GM23338 (cell line): Measurements from ENCODE around the gene CES2. TPM values are rescaled to one million over a fixed set of nuclear protein-coding genes. Genes with fewer than 3 reads are reported as not detected.

Experiments
- ATAC-seq: fragments of 200-7000 bp; cut with Tn5 transposase; 3 replicates; pipeline ENCODE4 v1.9.1; 2020
- DNase-seq: peaks from one replicate; pipeline ENCODE4 v3.0.0-alpha.2; 2015; ENCODE audit warnings: low spot score
- H2AFZ ChIP-seq: fragments of 200-600 bp; sonication (generic); 2 replicates; pipeline ENCODE4 v1.8.0; 2016; ENCODE audit warnings: antibody characterized with exemption, mild to moderate bottlenecking, moderate library complexity
- H3F3A ChIP-seq: fragments of 200-600 bp; sonication (generic); replicated peaks from 2 replicates; pipeline ENCODE4 v1.8.0; 2017; ENCODE audit warnings: antibody characterized with exemption, mixed run types, low read depth
- H3K27ac ChIP-seq: fragments of 200-600 bp; sonication (generic); 2 replicates; pipeline ENCODE4 v1.6.1; 2016; ENCODE audit warnings: low read depth
- H3K27me3 ChIP-seq: fragments of 200-600 bp; sonication (generic); 2 replicates; pipeline ENCODE4 v1.8.0; 2016; ENCODE audit warnings: mild to moderate bottlenecking, mixed run types, moderate library complexity; ENCODE audit not compliant: insufficient read depth
- H3K36me3 ChIP-seq: fragments of 200-600 bp; sonication (generic); 2 replicates; pipeline ENCODE4 v1.8.0; 2016; ENCODE audit warnings: mild to moderate bottlenecking; ENCODE audit not compliant: insufficient read depth
- H3K4me1 ChIP-seq: fragments of 200-600 bp; sonication (generic); 2 replicates; pipeline ENCODE4 v1.8.0; 2016; ENCODE audit warnings: mild to moderate bottlenecking, moderate library complexity; ENCODE audit not compliant: insufficient read depth
- H3K4me2 ChIP-seq: fragments of 200-600 bp; sonication (generic); 2 replicates; pipeline ENCODE4 v1.7.1; 2017; ENCODE audit warnings: mixed run types
- H3K4me3 ChIP-seq: fragments of 200-600 bp; sonication (generic); 2 replicates; pipeline ENCODE4 v1.6.1; 2016; ENCODE audit warnings: mixed run types
- H3K79me2 ChIP-seq: fragments of 200-600 bp; sonication (generic); replicated peaks from 2 replicates; pipeline ENCODE4 v1.8.0; 2017; ENCODE audit warnings: mild to moderate bottlenecking; ENCODE audit not compliant: insufficient read depth
- H3K9me2 ChIP-seq: fragments of 200-600 bp; sonication (generic); 2 replicates; pipeline ENCODE4 v1.8.0; 2017; ENCODE audit not compliant: insufficient read depth
- H4K20me1 ChIP-seq: fragments of 200-600 bp; sonication (generic); replicated peaks from 2 replicates; pipeline ENCODE4 v1.8.0; 2017; ENCODE audit warnings: mild to moderate bottlenecking; ENCODE audit not compliant: insufficient read depth
- H3K27ac Mint-ChIP-seq: 2 replicates; pipeline ENCODE4 v1.8.0; 2020; ENCODE audit warnings: inconsistent platforms, mild to moderate bottlenecking, moderate library complexity, mixed read lengths
- H3K27me3 Mint-ChIP-seq: 3 replicates; pipeline ENCODE4 v1.8.0; 2022; ENCODE audit warnings: low read depth, mild to moderate bottlenecking, moderate library complexity, mixed read lengths, inconsistent platforms; ENCODE audit not compliant: insufficient read depth, poor library complexity
- H3K36me3 Mint-ChIP-seq: 3 replicates; pipeline ENCODE4 v1.8.0; 2021; ENCODE audit warnings: low read depth, mild to moderate bottlenecking, inconsistent platforms, moderate library complexity, mixed read lengths
- H3K4me1 Mint-ChIP-seq: 3 replicates; pipeline ENCODE4 v1.8.0; 2020; ENCODE audit warnings: mild to moderate bottlenecking, inconsistent platforms, mixed read lengths
- H3K4me3 Mint-ChIP-seq: 3 replicates; pipeline ENCODE4 v1.8.0; 2021; ENCODE audit warnings: moderate library complexity, mild to moderate bottlenecking, inconsistent platforms, mixed read lengths
- H3K9me3 Mint-ChIP-seq: 3 replicates; pipeline ENCODE4 v1.8.0; 2020; ENCODE audit warnings: moderate library complexity, mild to moderate bottlenecking, inconsistent platforms, mixed read lengths
- CREB1 ChIP-seq: fragments of 250-450 bp; sonication (Bioruptor Pico); IDR thresholded peaks from 2 replicates; pipeline ENCODE4 v1.5.0; 2020; ENCODE audit warnings: low read depth, mild to moderate bottlenecking, moderate library complexity
- ETS1 ChIP-seq: IDR thresholded peaks from 2 replicates; pipeline ENCODE4 v1.6.1; 2016; ENCODE audit warnings: antibody characterized with exemption
- EZH2 ChIP-seq: fragments of 200-600 bp; sonication (generic); IDR thresholded peaks from one replicate; pipeline ENCODE4 v1.8.0; 2017; ENCODE audit warnings: antibody characterized with exemption, mild to moderate bottlenecking, low read depth; ENCODE audit not compliant: unreplicated experiment
- EZH2phosphoT487 ChIP-seq: fragments of 200-600 bp; sonication (generic); IDR thresholded peaks from one replicate; pipeline ENCODE4 v1.8.1; 2018; ENCODE audit warnings: antibody characterized with exemption; ENCODE audit not compliant: unreplicated experiment
- JUNB ChIP-seq: IDR thresholded peaks from one replicate; pipeline ENCODE4 v1.6.1; 2016; ENCODE audit warnings: antibody characterized with exemption; ENCODE audit not compliant: unreplicated experiment
- NANOG ChIP-seq: IDR thresholded peaks from 2 replicates; pipeline ENCODE4 v1.6.1; 2016; ENCODE audit warnings: antibody characterized with exemption, borderline replicate concordance
- POLR2AphosphoS5 ChIP-seq: IDR thresholded peaks from 2 replicates; pipeline ENCODE4 v1.6.1; 2016; ENCODE audit warnings: antibody characterized with exemption, low read depth
- STAT1 ChIP-seq: IDR thresholded peaks from one replicate; pipeline ENCODE4 v1.6.1; 2016; ENCODE audit warnings: antibody characterized with exemption; ENCODE audit not compliant: unreplicated experiment
- ZNF114 ChIP-seq: fragments of 250-450 bp; sonication (Bioruptor Pico); IDR thresholded peaks from 2 replicates; pipeline ENCODE4 v1.5.0; 2020; ENCODE audit warnings: mild to moderate bottlenecking, moderate library complexity
- ZNF331 ChIP-seq: fragments of 250-450 bp; sonication (Bioruptor Pico); IDR thresholded peaks from 2 replicates; pipeline ENCODE4 v1.5.0; 2020; ENCODE audit warnings: low read depth, mild to moderate bottlenecking, moderate library complexity
- ZNF462 ChIP-seq: fragments of 250-450 bp; sonication (Bioruptor Pico); IDR thresholded peaks from 2 replicates; pipeline ENCODE4 v1.5.0; 2020; ENCODE audit warnings: mild to moderate bottlenecking, moderate library complexity
- polyA plus RNA-seq: library from polyadenylated mRNA; unstranded; fragments of >200 nt; fragmentation: Nextera tagmentation; extraction: Ambion mirVana; gene quantifications from 2 replicates; pipeline ENCODE4 v1.2.1, GENCODE V29; 2016
- total RNA-seq: library from RNA; depleted of rRNA; stranded (reverse); fragments of >200 nt; shearing (Covaris generic); gene quantifications from 2 replicates; pipeline ENCODE4 v1.2.3, GENCODE V29; 2014
- TF ChIP-seq, protein P1 (sequence below), 2 experiments: fragments of 200-600 bp in 1 of 2; sonication (generic) in 1 of 2; conservative IDR thresholded peaks; 2 replicates each; pipeline versions ENCODE4 v1.5.1 to v1.6.1; 2016 to 2017; ENCODE audit warnings: antibody characterized with exemption in 2 of 2, low read depth in 2 of 2, mild to moderate bottlenecking in 2 of 2, moderate library complexity in 1 of 2
- TF ChIP-seq, protein P2 (sequence below): IDR thresholded peaks from one replicate; pipeline ENCODE4 v1.6.1; 2018; ENCODE audit warnings: antibody characterized with exemption; ENCODE audit not compliant: unreplicated experiment

CES2 gene
- total and polyA plus RNA-seq, 2 experiments from 2014 or later = 5.0 to 9.3 TPM

DNA sequence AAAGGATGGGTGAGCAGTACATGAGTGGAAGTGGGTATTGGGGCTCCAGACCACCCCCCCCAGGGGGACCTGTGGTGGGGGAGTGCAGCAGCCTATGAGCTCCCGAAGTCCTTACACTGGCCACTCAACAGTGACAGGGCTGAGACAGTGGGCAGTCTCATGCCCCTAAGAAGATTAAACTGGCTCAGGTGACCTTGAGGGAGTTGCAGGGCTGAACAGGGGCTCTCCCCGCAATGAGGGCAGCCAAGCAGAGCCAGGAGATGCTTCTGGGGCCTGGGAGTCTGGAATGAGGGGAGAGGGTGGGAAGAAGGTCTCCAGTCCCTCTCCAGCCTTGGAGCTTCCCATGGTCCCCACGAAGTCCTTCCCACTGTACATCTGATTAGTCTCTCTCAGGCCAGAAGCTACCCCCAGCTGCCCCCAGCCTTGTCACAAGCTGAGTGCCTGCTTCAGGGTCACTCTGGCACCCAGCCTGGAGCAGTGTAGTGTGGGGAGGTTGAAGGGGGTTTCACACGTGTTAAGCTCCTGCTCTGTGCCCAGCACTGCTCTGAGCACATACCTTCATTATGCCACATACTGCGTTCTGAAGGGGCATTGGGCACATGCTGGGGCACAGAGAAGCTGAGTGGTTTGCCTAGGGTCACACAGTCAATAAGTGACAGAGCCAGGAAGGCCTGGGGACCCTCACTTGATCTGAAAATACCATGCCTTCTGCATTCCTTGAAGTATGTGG is 15.6 kb upstream of the CES2 start:
- no peaks in the 10 kb centered on the region for H3F3A ChIP-seq
- H3K4me3 ChIP-seq = no peak overlapping the region
- DNase-seq (no peak), ATAC-seq (no peak)
- TF ChIP-seq CREB1 (no peak), ETS1 (no peak), POLR2AphosphoS5 (no peak), EZH2 (no peak), JUNB (no peak), ZNF114 (CRISPR knock-in tag) (no peak), ZNF331 (CRISPR knock-in tag) (no peak), ZNF462 (CRISPR knock-in tag) (no peak), EZH2phosphoT487 (no peak), NANOG (no peak), STAT1 (no peak)
- TF ChIP-seq, protein P1, sequence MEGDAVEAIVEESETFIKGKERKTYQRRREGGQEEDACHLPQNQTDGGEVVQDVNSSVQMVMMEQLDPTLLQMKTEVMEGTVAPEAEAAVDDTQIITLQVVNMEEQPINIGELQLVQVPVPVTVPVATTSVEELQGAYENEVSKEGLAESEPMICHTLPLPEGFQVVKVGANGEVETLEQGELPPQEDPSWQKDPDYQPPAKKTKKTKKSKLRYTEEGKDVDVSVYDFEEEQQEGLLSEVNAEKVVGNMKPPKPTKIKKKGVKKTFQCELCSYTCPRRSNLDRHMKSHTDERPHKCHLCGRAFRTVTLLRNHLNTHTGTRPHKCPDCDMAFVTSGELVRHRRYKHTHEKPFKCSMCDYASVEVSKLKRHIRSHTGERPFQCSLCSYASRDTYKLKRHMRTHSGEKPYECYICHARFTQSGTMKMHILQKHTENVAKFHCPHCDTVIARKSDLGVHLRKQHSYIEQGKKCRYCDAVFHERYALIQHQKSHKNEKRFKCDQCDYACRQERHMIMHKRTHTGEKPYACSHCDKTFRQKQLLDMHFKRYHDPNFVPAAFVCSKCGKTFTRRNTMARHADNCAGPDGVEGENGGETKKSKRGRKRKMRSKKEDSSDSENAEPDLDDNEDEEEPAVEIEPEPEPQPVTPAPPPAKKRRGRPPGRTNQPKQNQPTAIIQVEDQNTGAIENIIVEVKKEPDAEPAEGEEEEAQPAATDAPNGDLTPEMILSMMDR (conservative IDR thresholded peaks at IDR 0.05; ENCODE audit: low read depth in 2 of 2) = no peak
- TF ChIP-seq, protein P2, sequence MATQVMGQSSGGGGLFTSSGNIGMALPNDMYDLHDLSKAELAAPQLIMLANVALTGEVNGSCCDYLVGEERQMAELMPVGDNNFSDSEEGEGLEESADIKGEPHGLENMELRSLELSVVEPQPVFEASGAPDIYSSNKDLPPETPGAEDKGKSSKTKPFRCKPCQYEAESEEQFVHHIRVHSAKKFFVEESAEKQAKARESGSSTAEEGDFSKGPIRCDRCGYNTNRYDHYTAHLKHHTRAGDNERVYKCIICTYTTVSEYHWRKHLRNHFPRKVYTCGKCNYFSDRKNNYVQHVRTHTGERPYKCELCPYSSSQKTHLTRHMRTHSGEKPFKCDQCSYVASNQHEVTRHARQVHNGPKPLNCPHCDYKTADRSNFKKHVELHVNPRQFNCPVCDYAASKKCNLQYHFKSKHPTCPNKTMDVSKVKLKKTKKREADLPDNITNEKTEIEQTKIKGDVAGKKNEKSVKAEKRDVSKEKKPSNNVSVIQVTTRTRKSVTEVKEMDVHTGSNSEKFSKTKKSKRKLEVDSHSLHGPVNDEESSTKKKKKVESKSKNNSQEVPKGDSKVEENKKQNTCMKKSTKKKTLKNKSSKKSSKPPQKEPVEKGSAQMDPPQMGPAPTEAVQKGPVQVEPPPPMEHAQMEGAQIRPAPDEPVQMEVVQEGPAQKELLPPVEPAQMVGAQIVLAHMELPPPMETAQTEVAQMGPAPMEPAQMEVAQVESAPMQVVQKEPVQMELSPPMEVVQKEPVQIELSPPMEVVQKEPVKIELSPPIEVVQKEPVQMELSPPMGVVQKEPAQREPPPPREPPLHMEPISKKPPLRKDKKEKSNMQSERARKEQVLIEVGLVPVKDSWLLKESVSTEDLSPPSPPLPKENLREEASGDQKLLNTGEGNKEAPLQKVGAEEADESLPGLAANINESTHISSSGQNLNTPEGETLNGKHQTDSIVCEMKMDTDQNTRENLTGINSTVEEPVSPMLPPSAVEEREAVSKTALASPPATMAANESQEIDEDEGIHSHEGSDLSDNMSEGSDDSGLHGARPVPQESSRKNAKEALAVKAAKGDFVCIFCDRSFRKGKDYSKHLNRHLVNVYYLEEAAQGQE = no peak
- H3K79me2 ChIP-seq = no peaks in the 10 kb centered on the region
- Mint-ChIP-seq H3K36me3 (no peaks in the 10 kb centered on the region), H3K9me3 (no peaks in the 10 kb centered on the region), H3K27me3 (peaks cover 22% of the 10 kb centered on the region), H3K4me1 (no peaks in the 10 kb centered on the region; the same call in 2 of the 3 replicates), H3K4me3 (no peak overlapping the region), H3K27ac (no peak overlapping the region)
- H3K9me2 ChIP-seq = no peaks in the 10 kb centered on the region
- H4K20me1 ChIP-seq = no peaks in the 10 kb centered on the region
- no peaks in the 10 kb centered on the region for H3K4me1 ChIP-seq
- H3K4me2 ChIP-seq = no peak overlapping the region
- no peak overlapping the region for H3K27ac ChIP-seq
- H3K27me3 ChIP-seq = peaks cover 19% of the 10 kb centered on the region
- H2AFZ ChIP-seq = no peak overlapping the region
- H3K36me3 ChIP-seq = no peaks in the 10 kb centered on the region
